ENCODE results near the gene SLC9A8.

SLC9A8 gene

GRCh38 chr20:49885558-49886332 is 73.1 kb downstream of the SLC9A8 start:
- TF ChIP-seq GATA3 (IDR thresholded peaks at IDR 0.05; ENCODE audit: low read depth, low read length) (no peak), GATA2 (IDR thresholded peaks at IDR 0.05; ENCODE audit: low read depth, low read length) (no peak)

- TF ChIP-seq GATA2 (IDR thresholded peaks at IDR 0.05; ENCODE audit: low read depth, low read length) (no peak), GATA3 (IDR thresholded peaks at IDR 0.05; ENCODE audit: low read depth, low read length) (no peak)
These were observed 74.1 kb downstream of the SLC9A8 start for GRCh38 chr20:49886571-49887213.

GRCh38 chr20:49887251-49888211 is 74.9 kb downstream of the SLC9A8 start:
- TF ChIP-seq GATA2 (IDR thresholded peaks at IDR 0.05; ENCODE audit: low read depth, low read length) (no peak), GATA3 (IDR thresholded peaks at IDR 0.05; ENCODE audit: low read depth, low read length) (no peak)

- TF ChIP-seq GATA2 (IDR thresholded peaks at IDR 0.05; ENCODE audit: low read depth, low read length) (no peak), GATA3 (IDR thresholded peaks at IDR 0.05; ENCODE audit: low read depth, low read length) (no peak)
These were observed 75.8 kb downstream of the SLC9A8 start for GRCh38 chr20:49888212-49889000.

- no peak for TF ChIP-seq GATA3 (IDR thresholded peaks at IDR 0.05; ENCODE audit: low read depth, low read length)
- TF ChIP-seq GATA2 (IDR thresholded peaks at IDR 0.05; ENCODE audit: low read depth, low read length), result no peak
These were observed 76.6 kb downstream of the SLC9A8 start for GRCh38 chr20:49889001-49889934.

GRCh38 chr20:49889935-49890333 is 77.3 kb downstream of the SLC9A8 start:
- TF ChIP-seq GATA2 (IDR thresholded peaks at IDR 0.05; ENCODE audit: low read depth, low read length) (no peak), GATA3 (IDR thresholded peaks at IDR 0.05; ENCODE audit: low read depth, low read length) (no peak)

- no peak for TF ChIP-seq GATA2 (IDR thresholded peaks at IDR 0.05; ENCODE audit: low read depth, low read length)
These were observed 78.1 kb downstream of the SLC9A8 start for GRCh38 chr20:49890471-49891361.

- TF ChIP-seq GATA3 (IDR thresholded peaks at IDR 0.05; ENCODE audit: low read depth, low read length) (no peak), GATA2 (IDR thresholded peaks at IDR 0.05; ENCODE audit: low read depth, low read length) (no peak)
These were observed 79.0 kb downstream of the SLC9A8 start for GRCh38 chr20:49891476-49892110.

GRCh38 chr20:49892260-49892659 is 79.6 kb downstream of the SLC9A8 start:
- TF ChIP-seq GATA2 (IDR thresholded peaks at IDR 0.05; ENCODE audit: low read depth, low read length) (no peak), GATA3 (IDR thresholded peaks at IDR 0.05; ENCODE audit: low read depth, low read length) (no peak)

- no peak for TF ChIP-seq GATA3 (IDR thresholded peaks at IDR 0.05; ENCODE audit: low read depth, low read length)
- TF ChIP-seq GATA2 (IDR thresholded peaks at IDR 0.05; ENCODE audit: low read depth, low read length), result no peak
These were observed 80.2 kb downstream of the SLC9A8 start for GRCh38 chr20:49892817-49893216.

All from SH-SY5Y (cell line).